Thyroid gland (tissue), 4 donors: ENCODE data around the gene CYP4F12.

ENCODE experiments used
- POLR2A ChIP-seq, 2 donors: fragments of 450-650 bp; IDR thresholded peaks; one replicate each; pipeline ENCODE4 v1.6.1; 2017; ENCODE audit warnings: antibody characterized with exemption in 2 of 2, mild to moderate bottlenecking in 2 of 2, moderate library complexity in 1 of 2
- TF ChIP-seq, protein P1 (sequence below), 6 experiments: fragments of 200-600 bp in 3 of 6; fragments of 450-650 bp in 3 of 6; sonication (generic) in 3 of 6; IDR thresholded peaks; one replicate each; pipeline ENCODE4 v1.5.1; 2016 to 2019; ENCODE audit warnings: antibody characterized with exemption in 6 of 6, mild to moderate bottlenecking in 2 of 6, inconsistent platforms in 1 of 6, moderate library complexity in 1 of 6

DNA sequence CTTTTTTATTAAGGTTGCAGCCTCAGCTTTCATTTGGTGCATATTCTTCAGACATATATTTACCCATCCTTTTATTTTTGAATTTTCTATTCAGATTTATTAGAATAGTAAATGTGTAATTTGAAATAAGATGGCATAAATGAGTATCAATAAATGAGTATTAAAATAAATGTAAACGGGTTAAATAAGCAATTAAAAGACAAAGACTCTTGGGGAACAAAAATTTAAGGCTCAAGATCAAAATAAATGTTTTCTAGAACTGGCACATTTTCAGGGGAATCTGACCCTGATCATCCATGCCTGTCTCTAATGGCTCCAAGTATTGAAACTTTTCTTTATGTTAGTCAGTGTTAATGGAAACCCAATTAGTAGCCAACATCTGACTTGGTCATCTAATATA lies 67.9 kb downstream of the CYP4F12 start:
- TF ChIP-seq, protein P1, sequence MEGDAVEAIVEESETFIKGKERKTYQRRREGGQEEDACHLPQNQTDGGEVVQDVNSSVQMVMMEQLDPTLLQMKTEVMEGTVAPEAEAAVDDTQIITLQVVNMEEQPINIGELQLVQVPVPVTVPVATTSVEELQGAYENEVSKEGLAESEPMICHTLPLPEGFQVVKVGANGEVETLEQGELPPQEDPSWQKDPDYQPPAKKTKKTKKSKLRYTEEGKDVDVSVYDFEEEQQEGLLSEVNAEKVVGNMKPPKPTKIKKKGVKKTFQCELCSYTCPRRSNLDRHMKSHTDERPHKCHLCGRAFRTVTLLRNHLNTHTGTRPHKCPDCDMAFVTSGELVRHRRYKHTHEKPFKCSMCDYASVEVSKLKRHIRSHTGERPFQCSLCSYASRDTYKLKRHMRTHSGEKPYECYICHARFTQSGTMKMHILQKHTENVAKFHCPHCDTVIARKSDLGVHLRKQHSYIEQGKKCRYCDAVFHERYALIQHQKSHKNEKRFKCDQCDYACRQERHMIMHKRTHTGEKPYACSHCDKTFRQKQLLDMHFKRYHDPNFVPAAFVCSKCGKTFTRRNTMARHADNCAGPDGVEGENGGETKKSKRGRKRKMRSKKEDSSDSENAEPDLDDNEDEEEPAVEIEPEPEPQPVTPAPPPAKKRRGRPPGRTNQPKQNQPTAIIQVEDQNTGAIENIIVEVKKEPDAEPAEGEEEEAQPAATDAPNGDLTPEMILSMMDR (IDR thresholded peaks at IDR 0.05), result no peak
- no peak for TF ChIP-seq POLR2A (IDR thresholded peaks at IDR 0.05)
